Esophagus mucosa (tissue), 1 donor: ENCODE results near the gene KRTAP4-7. TPM values are rescaled to one million over a fixed set of nuclear protein-coding genes. Genes with fewer than 3 reads are reported as not detected.
"Not testable (repeated sequence)": the region's sequence is repeated elsewhere in the genome, so short reads cannot be mapped to it uniquely, and the experiment has no call there.

ENCODE experiments used
- ATAC-seq: fragments of 200-7000 bp; cut with Tn5 transposase; one replicate; pipeline ENCODE4 v1.9.1; 2020
- total RNA-seq: library from RNA; stranded (reverse); gene quantifications from one replicate; pipeline ENCODE4 v1.2.4, GENCODE V29; 2023
- donor health status: DM: yes; HTN: yes; CAD: no.

KRTAP4-7 gene
- total RNA-seq: not detected

DNA sequence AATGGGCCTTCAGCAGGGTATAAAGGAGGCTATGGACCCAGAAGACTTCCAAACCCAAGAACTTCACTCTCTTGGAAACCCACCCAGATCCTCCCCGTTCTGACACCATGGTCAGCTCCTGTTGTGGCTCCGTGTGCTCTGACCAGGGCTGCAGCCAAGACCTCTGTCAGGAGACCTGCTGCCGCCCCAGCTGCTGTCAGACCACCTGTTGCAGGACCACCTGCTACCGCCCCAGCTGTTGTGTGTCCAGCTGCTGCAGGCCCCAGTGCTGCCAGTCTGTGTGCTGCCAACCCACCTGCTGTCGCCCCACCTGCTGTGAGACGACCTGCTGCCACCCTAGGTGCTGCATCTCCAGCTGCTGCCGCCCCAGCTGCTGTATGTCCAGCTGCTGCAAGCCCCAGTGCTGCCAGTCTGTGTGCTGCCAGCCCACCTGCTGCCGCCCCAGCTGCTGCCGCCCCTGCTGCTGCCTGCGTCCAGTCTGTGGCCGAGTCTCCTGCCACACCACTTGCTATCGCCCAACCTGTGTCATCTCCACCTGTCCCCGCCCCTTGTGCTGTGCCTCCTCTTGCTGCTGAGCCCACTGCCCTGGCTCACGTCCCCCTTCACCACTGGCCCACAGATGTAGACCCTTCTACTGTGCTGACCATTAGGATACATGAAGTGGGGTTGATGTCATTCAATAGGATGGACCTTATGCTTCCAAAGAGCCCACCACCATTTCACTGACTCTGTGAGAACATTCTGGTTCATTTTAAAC lies at the start of gene KRTAP4-7:
TSS of gene KRTAP4-7 (plus strand) at position 51 of the 757 bp plus-strand sequence. CDS start at position 108, 57 bp downstream.
- ATAC-seq: not testable (repeated sequence)

DNA sequence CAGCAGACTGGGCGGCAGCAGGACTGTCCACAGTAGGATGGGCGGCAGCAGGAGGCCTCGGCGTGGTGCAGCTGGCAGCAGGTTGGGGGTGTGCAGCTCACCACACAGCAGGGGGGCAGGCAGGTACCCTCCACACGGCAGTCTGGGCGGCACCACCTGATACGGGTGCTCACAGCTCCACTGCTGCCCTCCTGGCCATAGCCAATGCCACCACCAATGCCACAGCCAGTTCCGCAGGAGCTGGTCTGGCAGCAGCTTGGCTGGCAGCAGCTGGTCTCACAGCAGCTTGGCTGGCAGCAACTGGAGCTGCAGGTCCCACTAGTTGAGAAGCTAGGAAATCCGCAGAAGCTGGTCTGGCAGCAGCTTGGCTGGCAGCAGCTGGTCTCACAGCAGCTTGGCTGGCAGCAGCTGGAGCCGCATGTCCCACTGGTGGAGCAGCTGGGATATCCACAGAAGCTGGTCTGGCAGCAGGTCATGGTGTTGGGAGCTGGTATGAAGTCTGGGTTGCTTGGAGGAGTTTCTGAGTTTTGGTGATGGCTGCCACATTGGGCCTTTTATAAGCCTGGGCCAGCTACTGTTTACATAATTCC lies 49.5 kb upstream of the KRTAP4-7 start, which contains the start of gene KRTAP1-3:
TSS of gene KRTAP1-3 (minus strand) at position 529 of the 590 bp plus-strand sequence. CDS start at position 476, 53 bp downstream.
- ATAC-seq: not testable (repeated sequence)

DNA sequence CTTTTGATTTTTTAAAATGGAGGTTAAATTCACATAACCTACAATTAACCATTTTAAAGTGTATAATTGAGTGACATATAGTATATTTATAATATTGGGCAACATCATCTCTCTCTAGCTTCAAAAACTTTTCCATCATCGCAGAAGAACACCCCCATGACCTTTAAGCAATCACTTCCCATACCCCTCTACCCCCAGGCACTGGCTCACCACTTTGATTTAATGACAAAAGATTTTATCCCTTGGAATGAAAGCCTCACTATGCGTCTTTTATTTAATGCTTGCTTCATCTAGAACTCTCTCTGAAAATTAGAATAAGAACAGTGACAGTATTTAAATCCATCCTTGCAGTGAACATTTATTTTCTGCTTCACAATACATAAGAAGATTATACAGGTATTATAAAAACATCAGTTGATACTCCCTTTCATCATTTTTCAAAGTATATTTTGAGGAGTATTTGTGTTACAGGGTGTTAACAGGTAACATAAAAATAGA lies 46.0 kb upstream of the KRTAP4-7 start:
- ATAC-seq: no peak

DNA sequence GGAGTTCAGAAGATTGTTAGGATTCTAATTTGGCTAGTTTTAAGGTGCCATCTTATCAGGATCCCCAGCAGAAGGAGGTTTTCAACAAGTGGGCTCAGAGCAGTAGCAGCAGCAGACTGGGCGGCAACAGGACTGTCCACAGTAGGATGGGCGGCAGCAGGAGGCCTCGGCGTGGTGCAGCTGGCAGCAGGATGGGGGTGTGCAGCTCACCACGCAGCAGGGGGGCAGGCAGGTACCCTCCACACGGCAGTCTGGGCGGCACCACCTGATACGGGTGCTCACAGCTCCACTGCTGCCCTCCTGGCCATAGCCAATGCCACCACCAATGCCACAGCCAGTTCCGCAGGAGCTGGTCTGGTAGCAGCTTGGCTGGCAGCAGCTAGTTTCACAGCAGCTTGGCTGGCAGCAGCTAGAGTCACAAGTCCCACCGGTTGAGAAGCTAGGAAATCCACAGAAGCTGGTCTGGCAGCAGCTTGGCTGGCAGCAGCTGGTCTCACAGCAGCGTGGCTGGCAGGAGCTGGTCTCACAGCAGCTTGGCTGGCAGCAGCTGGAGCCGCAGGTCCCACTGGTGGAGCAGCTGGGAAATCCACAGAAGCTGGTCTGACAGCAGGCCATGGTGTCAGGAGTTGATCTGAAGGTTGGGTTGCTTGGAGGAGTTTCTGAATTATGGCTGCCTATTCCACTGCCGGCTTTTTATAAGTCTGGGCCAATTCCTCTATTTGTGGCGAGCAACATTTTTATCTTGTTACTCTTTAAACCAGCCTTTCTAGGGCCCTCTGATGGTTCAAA lies 43.0 kb upstream of the KRTAP4-7 start, which contains the start of gene KRTAP1-1:
TSS of gene KRTAP1-1 (minus strand) at position 668 of the 789 bp plus-strand sequence. CDS start at position 615, 53 bp downstream.
- peak; percentile 39 for ATAC-seq

DNA sequence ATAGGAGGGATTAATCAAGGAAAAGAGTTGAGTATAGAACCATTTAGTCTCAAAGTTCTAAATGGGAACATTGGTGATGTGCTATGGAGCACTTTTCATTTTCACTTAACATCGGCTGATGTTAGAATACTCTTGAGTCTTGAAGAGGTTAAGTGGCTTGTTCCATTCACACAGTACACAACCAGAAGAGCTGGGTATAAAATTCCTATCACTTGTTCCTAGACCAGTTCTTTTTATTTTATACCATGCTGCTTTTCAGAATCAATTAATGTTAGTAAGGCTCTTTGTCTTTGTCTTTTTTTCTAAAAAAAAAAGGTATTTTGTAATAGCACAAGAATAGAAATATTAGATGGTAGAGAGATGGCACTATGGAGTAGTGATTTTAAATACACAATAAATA lies 41.0 kb upstream of the KRTAP4-7 start:
- no peak for ATAC-seq

DNA sequence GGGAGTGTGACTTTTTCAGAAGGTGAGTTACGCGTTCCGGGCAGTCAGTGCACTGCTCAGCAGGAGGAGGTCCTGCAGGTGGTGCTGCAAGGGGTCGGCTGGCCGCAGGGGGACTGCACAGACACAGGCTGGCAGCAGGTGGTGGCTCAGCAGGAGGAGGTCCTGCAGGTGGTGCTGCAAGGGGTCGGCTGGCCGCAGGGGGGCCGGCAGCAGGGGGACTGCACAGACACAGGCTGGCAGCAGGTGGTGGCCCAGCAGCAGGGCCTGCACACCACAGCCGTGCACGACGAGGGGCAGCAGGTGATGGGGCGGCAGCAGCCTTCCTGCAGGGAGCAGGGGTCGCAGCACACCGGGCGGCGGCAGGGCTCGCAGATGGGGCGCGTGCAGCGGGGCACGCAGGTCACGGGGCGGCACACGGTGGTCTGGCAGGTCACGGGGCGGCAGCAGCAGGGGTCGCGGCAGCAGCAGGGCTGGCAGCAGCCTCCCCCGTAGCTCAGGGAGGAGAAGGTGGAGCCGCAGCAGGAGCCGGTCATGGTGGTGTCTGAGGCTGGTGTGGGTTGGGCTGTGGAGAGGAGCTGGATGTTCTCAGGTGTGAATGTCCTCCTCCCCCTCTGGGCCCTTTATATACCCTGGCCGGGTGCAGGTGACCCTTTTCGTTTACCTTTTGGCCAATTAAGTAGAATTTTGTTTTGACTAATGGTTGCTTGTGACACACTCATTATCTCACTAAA lies 37.0 kb upstream of the KRTAP4-7 start, which contains the start of gene KRTAP2-1:
TSS of gene KRTAP2-1 (minus strand) at position 582 of the 731 bp plus-strand sequence. CDS start at position 533, 49 bp downstream.
- ATAC-seq: peak; percentile 10

DNA sequence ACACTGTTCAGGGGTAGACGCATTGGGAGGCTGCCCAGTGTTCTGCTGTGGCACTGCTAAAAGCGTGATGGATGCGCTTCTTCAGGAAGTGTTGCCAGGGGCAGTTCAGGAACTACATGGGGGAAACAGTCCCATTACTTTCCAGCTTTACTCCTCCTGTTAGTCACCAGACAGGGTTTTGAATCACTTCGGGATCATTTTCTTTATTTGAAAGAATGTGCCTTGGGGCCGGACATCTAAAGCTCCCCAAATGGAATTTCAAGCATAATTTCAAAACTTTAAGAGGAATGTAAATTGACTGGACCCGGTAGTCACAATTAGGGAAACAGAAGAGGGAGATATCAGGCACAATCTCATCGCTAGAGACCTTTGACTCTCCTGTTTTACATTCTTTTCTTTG lies 35.5 kb upstream of the KRTAP4-7 start:
- no peak for ATAC-seq

DNA sequence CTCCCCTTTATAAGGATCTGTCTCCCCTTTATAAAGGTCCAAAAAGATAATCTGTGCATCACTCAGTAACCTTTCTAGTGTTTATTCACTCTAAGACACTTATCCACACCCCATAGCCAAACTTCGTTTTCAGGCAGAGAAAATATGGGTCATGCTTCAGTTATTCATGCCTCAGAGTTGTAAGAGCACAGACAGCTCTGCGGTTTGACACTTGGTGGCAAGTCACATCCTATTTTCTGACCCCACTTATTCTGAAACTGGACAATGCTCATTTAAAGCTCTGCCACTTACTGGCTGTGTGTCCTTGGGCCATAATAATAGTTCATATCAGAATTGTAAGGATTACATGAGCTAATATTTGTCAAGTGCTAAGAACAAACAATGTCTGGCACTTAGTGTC lies 34.8 kb upstream of the KRTAP4-7 start:
- no peak for ATAC-seq

DNA sequence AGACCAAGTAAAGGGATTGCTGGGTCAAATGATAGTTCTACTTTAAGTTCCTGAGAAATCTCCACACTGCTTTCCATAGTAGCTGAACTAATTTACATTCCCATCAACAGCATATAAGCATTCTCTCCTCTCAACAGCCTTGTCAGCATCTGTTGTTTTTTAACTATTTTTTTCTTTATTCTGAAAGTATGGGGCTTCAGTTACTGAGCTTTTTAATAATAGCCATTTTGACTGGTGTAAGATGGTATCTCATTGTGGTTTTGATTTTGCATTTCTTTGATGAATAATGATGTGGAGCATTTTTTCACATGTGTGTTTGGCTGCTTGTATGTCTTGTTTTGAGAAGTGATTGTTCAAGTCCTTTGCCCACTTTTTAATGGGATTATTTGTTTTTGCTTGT lies 31.4 kb upstream of the KRTAP4-7 start:
- ATAC-seq: no peak

DNA sequence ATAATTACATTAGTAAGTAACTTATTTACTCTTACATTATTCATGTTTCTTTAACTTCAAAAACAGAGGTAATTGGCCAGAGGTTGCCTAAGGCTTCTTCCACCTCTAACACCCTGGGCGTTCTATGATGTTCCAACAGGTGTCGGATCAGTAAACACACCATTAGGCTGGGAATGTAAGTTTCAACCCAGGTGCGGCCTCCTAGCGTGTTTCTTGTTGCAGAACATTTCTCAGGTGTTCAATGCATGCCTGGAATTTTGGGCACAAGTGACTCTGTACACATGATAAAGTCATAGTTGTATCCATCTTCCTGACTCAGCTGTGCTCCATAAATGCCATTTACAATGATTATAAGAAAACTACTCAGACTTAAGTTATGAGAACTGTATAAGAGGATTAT lies 29.9 kb upstream of the KRTAP4-7 start:
- no peak for ATAC-seq

DNA sequence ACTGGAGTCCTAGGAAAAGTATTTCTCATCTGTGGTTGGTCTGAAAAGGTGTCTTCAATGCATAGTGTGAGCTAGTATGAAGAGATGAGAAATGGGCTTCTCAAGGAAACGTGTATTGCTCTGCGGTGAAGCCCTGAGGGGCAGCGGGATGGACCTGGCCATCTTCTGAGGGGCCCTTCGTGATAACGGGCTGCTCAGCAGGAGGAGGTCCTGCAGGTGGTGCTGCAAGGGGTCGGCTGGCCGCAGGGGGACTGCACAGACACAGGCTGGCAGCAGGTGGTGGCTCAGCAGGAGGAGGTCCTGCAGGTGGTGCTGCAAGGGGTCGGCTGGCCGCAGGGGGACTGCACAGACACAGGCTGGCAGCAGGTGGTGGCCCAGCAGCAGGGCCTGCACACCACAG lies 29.4 kb upstream of the KRTAP4-7 start:
- not testable (repeated sequence) for ATAC-seq

DNA sequence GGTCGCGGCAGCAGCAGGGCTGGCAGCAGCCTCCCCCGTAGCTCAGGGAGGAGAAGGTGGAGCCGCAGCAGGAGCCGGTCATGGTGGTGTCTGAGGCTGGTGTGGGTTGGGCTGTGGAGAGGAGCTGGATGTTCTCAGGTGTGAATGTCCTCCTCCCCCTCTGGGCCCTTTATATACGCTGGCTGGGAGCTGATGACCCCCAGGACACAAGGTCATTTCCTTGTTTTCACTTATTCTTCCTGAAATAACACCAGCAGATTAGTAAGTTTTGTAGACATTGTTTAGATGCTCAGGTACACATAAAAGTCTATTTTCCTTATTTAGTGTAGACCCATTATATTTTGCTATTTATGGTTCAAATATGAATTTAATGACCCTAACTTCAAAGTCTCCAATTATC lies 28.8 kb upstream of the KRTAP4-7 start, which contains the start of gene KRTAP2-2:
TSS of gene KRTAP2-2 (minus strand) at position 101 of the 400 bp plus-strand sequence. CDS start at position 82, 19 bp downstream.
- ATAC-seq: not testable (repeated sequence)

DNA sequence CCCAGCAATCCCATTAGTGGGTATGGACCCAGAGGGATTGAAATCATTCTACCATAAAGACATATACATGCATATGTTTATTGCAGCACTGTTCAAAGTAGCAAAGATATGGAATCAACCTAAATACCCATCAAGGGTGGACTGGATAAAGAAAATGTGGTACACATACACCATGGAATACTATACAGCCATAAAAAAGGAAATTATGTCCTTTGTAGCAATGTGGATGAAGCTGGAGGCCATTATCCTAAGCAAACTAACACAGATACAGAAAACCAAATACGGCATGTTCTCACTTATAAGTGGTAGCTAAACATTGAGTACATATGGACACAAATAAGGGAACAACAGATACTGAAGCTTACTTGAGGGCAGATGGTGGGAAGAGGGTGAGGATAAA lies 26.4 kb upstream of the KRTAP4-7 start:
- ATAC-seq: no peak

DNA sequence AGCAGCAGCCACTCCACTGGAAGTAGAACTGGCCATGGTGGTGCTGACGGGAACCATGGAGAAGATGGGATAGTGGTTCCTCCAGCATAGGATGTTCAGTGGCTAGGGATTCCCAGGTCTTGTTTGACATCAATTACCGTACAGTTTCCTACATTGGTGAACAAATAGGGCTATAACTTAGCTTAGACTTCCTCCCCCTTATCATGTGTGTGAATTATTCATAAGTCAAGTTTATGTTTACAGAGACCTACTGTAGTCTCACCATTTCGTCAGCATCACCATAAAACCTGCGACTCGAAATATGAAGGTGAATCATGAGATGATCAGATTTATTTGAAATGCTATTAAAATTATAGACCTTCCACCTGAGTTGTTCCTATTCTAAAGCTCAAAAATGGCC lies 25.2 kb upstream of the KRTAP4-7 start:
- ATAC-seq: no peak

DNA sequence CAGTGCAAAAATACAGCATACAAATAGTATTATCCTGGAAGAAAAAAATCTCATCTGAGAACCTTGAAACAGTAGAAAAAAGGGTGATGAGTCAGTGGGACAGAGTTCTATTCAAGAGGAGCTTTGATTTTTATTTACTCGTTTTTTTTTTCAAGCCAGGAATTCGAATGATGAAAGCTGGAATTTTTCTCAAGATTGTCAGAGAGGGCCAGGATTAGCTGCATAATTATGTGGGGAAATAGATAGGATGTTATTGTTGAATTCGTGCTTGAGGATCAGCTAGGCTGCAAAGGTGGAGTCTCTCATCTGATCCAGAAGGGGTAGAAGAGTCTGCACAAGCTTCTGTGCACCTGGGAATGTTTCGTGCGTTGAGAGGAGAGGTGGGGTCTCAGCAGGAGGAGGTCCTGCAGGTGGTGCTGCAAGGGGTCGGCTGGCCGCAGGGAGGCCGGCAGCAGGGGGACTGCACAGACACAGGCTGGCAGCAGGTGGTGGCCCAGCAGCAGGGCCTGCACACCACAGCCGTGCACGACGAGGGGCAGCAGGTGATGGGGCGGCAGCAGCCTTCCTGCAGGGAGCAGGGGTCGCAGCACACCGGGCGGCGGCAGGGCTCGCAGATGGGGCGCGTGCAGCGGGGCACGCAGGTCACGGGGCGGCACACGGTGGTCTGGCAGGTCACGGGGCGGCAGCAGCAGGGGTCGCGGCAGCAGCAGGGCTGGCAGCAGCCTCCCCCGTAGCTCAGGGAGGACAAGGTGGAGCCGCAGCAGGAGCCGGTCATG lies 24.5 kb upstream of the KRTAP4-7 start:
- not testable (repeated sequence) for ATAC-seq

DNA sequence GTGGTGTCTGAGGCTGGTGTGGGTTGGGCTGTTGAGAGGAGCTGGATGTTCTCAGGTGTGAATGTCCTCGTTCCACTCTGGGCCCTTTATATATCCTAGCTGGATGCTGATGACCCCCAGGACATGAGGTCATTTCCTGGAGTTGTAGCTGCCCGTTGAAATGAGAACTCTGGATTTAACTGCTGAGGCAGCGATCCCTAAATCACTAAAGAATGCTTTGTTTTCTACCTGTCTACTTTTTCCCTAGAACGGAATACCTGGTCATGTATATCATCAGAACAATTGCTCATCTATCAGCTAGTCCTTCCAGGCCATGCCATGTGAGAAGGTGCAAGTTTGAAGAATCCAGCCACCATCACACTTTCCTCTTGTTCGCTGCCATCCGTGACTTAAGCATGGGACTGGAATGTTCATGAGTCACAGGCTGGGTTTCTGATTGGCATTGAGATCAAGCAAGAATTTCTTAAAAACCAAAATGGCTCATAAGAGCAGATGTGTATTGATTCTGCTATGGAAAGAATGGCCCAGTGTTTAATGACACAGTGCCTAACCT lies 23.8 kb upstream of the KRTAP4-7 start, which contains the start of gene KRTAP2-3:
TSS of gene KRTAP2-3 (minus strand) at position 63 of the 553 bp plus-strand sequence. CDS start 64 bp downstream, outside the sequence.
- ATAC-seq: peak; percentile 8

DNA sequence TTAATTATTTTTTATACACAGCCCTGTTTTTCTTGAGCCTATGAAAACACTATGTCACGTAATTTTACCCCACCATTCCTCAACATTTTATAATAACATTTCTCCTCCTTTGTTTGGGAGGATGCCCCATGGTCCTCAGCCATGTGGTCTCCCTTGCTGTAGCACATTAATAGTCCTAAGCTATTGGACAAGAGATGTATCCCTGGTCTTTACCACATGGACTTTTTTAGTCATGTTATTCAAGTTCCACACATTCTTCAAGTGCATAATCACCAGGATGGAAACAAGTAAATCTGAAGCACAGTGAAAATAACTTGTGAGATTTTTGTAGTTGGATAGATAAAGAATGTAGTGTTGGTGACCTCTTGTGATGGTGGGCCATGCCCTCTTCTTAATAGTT lies 22.0 kb upstream of the KRTAP4-7 start:
- ATAC-seq: no peak

DNA sequence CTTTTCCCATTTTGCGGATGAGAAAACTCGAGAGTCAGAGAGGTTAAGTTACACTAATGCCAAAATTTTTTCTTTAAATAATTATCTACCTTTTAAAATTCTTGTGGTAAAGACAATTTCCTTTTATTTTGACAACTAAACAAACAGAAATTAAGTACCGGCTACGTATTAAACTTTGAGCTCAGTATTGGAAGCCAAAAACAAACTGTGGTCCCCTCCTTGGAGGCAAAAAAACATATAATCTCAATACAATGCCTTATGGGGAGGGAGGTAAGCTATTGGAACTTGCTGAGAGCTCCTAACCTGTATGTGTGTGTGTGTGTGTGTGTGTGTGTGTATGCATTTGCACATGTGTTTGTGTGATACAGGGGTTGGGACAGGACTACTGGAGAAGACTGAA lies 20.5 kb upstream of the KRTAP4-7 start:
- ATAC-seq: no peak

DNA sequence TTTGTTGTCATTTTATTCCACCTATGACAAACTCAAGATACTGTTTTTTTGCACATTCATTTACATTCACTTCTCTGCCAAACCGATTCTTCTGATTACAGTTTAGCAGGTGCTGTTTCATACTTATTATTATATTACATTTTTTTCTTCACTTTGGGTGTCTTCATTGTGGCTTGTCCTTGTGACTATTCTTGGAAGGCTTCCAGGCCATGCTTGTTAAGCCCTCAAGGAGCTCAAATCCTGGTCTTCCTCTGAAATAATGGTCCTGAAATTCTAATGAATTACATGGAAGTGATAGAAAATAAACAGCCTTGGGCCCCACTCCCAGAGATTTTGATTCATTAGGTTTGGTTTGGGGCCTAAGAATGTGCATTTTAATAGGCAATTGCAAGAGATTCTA lies 19.6 kb upstream of the KRTAP4-7 start:
- ATAC-seq: no peak

DNA sequence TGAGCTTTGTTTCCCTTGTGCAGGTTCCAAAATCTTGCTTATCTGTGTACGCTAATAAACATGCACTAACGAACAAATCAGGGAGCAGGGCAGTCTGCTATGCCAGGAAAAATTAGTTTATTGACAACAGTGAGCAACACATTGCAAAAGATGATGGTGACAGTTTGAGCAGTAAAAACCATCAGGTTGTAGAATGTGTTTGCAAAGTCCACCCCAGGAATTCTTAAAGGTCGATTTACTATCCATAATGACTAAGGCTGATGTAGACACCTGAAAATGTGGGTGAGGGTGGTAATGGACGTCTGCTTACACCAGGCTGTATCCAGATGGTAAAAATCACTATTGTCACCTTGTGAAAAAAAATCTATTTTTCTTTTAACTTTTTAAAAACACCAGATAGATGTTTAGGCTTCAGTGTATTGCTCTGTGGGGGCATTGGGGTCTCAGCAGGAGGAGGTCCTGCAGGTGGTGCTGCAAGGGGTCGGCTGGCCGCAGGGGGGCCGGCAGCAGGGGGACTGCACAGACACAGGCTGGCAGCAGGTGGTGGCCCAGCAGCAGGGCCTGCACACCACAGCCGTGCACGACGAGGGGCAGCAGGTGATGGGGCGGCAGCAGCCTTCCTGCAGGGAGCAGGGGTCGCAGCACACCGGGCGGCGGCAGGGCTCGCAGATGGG lies 18.8 kb upstream of the KRTAP4-7 start:
- peak; percentile 17 for ATAC-seq
